ENCODE data around the gene OLIG2. TPM values are rescaled to one million over a fixed set of nuclear protein-coding genes. Genes with fewer than 3 reads are reported as not detected.

The OLIG2 gene
- total RNA-seq, 1 donor from 2014 or later = not detected

DNA sequence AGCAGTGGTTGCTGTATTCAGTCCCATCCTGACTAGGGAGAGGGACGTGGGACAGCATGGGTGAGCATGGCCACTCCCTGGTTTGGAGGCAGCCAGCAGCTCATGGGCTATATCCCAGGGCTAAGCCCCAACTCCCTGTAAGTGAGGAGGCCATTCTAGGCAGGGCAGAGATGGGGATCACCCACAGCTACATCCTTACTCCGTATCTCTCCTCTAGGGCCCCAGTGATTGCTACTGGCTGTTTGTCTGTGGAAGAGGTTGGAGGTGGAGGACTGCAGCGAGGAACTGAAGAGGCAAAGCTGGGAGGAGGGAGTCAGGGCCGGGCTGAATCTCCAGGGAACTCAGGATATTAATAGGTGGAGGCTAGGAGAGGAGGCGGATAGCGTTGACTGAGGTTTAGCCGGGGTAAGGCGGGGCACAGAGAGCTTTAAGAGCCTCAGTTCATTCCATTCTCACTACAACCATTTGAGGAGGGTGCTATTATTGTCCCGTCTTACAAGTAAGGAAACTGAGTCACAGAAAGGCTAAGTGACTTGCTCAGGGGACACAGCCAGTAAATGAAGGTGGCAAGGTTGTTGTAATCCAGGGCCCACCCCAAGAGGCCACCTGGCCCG is 6.8 kb downstream of the OLIG2 start:
- no peak for DNase-seq (ENCODE audit: low read depth)
- TF ChIP-seq, protein P1, sequence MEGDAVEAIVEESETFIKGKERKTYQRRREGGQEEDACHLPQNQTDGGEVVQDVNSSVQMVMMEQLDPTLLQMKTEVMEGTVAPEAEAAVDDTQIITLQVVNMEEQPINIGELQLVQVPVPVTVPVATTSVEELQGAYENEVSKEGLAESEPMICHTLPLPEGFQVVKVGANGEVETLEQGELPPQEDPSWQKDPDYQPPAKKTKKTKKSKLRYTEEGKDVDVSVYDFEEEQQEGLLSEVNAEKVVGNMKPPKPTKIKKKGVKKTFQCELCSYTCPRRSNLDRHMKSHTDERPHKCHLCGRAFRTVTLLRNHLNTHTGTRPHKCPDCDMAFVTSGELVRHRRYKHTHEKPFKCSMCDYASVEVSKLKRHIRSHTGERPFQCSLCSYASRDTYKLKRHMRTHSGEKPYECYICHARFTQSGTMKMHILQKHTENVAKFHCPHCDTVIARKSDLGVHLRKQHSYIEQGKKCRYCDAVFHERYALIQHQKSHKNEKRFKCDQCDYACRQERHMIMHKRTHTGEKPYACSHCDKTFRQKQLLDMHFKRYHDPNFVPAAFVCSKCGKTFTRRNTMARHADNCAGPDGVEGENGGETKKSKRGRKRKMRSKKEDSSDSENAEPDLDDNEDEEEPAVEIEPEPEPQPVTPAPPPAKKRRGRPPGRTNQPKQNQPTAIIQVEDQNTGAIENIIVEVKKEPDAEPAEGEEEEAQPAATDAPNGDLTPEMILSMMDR (conservative IDR thresholded peaks at IDR 0.05; ENCODE audit: low read depth, low read length) = no peak
- H3K4me3 ChIP-seq (ENCODE audit: low read depth, low read length) = no peak overlapping the region

GRCh38 chr21:33033094-33033951 is 7.6 kb downstream of the OLIG2 start:
- TF ChIP-seq, protein P1 (conservative IDR thresholded peaks at IDR 0.05; ENCODE audit: low read depth, low read length) = no peak
- H3K4me3 ChIP-seq (ENCODE audit: low read depth, low read length) = no peak overlapping the region
- DNase-seq (ENCODE audit: low read depth) = no peak

DNA sequence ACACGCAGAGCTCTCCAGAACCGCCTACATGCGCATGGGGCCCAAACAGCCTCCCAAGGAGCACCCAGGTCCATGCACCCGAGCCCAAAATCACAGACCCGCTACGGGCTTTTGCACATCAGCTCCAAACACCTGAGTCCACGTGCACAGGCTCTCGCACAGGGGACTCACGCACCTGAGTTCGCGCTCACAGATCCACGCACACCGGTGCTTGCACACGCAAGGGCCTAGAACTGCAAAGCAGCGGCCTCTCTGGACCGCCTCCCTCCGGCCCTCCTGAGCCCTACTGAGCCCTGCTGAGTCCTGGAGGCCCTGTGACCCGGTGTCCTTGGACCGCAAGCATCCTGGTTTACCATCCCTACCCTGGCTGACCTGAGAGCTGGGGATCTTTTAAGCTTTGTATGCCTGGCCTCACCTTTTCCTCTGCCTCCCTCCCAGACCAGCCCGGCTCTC is 8.3 kb downstream of the OLIG2 start:
- H3K4me3 ChIP-seq (ENCODE audit: low read depth, low read length) = no peak overlapping the region
- no peak for DNase-seq (ENCODE audit: low read depth)
- TF ChIP-seq, protein P1 (conservative IDR thresholded peaks at IDR 0.05; ENCODE audit: low read depth, low read length) = no peak

DNA sequence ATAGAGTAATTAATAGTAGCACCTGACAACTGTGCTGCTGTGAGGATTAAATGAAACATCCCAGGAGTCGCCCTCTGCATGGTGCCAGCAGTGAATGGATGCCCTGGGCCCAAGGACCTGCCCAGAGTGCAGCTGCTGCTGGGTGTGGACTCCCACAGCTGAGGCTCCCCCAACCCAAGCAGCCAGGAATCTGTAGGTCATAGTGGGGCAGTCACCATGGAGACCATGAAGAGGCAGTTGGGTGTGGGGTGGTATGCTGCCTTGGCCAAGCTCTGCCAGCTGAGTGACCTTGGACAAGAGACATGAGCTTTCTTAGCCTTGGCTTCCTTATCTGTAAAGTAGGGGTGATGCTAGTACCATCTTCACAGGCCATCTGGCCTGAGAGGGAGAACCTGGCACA is 9.4 kb downstream of the OLIG2 start:
- TF ChIP-seq, protein P1 (conservative IDR thresholded peaks at IDR 0.05; ENCODE audit: low read depth, low read length) = no peak
- no peak overlapping the region for H3K4me3 ChIP-seq (ENCODE audit: low read depth, low read length)
- no peak for DNase-seq (ENCODE audit: low read depth)

GRCh38 chr21:33036430-33037162 is 10.9 kb downstream of the OLIG2 start:
- no peak overlapping the region for H3K4me3 ChIP-seq (ENCODE audit: low read depth, low read length)
- DNase-seq (ENCODE audit: low read depth) = no peak
- TF ChIP-seq, protein P1 (conservative IDR thresholded peaks at IDR 0.05; ENCODE audit: low read depth, low read length) = no peak

GRCh38 chr21:33037501-33037900 is 11.8 kb downstream of the OLIG2 start:
- TF ChIP-seq, protein P1 (conservative IDR thresholded peaks at IDR 0.05; ENCODE audit: low read depth, low read length) = no peak
- H3K4me3 ChIP-seq (ENCODE audit: low read depth, low read length) = no peak overlapping the region
- DNase-seq (ENCODE audit: low read depth) = no peak
